Activated CD4-positive, alpha-beta T cell treated with anti-CD3 and anti-CD28 coated beads, Interleukin-2, amount 10 ng/mL, durations not matched to agents 24 days and 14 days (primary cell): ENCODE results near the gene OTOGL. TPM values are rescaled to one million over a fixed set of nuclear protein-coding genes. Genes with fewer than 3 reads are reported as not detected.

Source experiments
- total RNA-seq: library from RNA; stranded (reverse); gene quantifications from 2 replicates; pipeline ENCODE4 v1.2.3, GENCODE V29; 2022

The OTOGL gene
- total RNA-seq, 1 donor from 2014 or later, result not detected

Other genes with a start within 250 kb of the OTOGL start
- gene PPP1R12A, start 164.4 kb upstream of the OTOGL start, total RNA-seq, result 78.9 and 84.8 TPM in 2 replicates